HG03521 (cell line): ENCODE results near the gene VCAM1.

ENCODE experiments used
- ATAC-seq: cut with Tn5 transposase; IDR thresholded peaks from one replicate; pipeline ENCODE4 v1.9.1; 2021; ENCODE audit warnings: mild to moderate bottlenecking, moderate library complexity; ENCODE audit not compliant: unreplicated experiment

Gene VCAM1

DNA sequence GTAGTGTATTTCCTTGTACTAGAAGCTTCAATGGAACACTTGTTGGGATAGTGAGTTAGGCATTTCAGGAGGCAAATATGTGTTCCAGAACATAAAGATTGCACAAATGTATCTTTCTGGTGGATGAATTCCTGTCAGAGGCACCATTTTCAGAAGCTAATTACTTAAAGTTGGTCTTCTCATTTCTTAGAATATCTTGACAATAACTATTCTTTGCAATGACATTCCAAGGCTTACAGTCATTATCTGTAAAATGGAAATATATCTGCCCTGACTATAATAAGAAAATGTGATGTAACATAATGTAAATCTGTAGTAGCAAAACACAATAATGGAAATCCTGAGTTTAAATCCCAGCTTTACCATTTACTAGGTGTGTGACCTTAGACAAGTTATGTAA lies 2.7 kb downstream of the VCAM1 start:
- no peak for ATAC-seq

DNA sequence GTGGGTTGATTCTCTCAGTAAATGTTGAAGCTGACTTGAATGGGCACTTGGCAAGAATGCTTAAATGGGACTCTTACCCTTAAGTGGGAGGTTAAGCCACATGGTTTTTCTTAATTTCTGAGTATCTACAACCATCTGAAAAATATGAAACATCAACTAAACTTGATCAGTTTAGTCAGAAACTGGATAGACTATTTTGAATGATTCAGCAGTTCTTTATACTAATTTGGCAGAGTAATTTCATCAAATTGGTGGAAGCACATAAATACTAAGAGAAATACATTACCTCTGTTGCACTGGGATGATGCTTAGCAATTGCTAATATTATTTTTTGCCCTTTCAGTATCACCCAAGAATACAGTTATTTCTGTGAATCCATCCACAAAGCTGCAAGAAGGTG lies 4.7 kb downstream of the VCAM1 start:
- no peak for ATAC-seq

- ATAC-seq: no peak
These were observed 10.6 kb downstream of the VCAM1 start for GRCh38 chr1:100730130-100730529.

- no peak for ATAC-seq
These were observed 11.8 kb downstream of the VCAM1 start for GRCh38 chr1:100731309-100731708.

DNA sequence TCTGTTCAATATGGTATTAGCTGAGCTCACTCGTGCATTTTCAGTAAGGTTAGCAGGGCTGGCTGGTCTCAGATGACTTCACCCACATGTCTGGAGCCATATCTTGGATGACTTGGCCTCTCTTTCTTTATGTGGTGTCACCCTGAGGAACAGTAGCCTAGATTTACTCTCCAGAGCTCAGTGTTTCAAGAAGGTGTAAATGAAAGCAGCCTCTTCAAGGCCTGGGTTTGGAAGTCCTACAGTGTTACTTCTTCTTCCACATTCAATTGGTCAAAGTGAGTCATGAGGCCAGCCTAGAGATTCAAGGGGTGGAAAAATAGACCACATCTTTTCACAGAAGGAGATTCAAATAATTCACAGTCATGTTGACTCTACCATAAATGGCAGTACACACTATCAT lies 12.2 kb downstream of the VCAM1 start:
- ATAC-seq: no peak

GRCh38 chr1:100734676-100735075 lies 15.1 kb downstream of the VCAM1 start:
- ATAC-seq: no peak

DNA sequence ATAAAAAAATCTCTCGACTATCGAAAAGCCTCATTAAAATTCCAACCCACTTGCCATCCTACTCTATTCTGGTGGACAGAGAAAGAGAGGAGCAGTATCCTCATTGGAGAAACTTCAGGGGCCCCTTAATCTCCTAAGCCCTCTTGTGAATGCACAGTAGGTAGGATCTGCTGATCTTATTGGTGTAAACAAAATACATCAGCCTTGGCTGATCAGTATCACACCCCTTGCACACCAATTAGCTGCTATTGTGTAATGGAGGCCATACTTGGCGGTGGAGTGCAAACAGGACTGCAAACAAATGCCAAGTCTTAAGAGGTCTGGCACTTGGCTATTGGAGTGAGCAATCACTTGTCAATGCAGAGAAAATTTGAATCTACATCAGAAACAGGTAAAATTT lies 15.7 kb downstream of the VCAM1 start:
- no peak for ATAC-seq

DNA sequence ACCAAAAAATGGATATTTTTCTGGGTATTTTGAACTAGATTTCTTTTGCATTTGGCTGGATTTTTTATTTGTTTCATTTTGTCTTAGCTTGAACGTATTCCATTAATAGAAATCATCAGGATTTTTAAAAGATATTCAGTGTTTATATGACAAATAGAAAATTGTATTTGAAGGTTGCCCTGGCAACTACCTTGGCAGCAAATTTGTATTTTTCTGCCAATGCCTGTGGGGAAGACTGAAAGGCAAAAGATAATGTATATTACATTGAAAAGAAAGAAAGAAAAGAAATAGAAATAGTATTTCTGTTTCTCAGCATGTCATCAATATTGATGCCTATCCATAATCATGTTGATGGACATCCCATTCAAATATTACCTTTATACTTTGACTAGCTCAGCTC lies 16.8 kb downstream of the VCAM1 start:
- no peak for ATAC-seq

- no peak for ATAC-seq
These were observed 17.2 kb downstream of the VCAM1 start for GRCh38 chr1:100736746-100737145.

- ATAC-seq: no peak
These were observed 27.0 kb downstream of the VCAM1 start for GRCh38 chr1:100746542-100746932.

DNA sequence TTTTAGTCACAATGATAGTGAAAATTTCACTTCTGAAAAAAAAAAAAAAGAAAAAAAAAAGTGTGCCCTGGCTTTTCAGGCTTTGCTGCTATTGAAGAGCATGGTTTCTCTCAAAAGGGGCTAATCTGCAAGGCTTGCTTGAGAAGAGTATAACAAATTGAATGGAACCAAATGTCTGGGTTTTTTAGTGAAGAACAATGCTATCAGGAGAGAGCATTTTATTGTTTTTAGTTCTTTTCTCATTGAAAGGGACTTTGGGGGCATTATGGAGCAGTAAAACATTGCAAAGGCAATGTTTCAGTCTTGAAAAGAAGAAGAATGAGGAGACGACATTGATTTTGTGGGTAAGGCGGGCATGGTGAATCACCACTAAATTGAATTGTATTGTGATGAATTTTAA lies 28.2 kb downstream of the VCAM1 start:
- ATAC-seq: no peak

DNA sequence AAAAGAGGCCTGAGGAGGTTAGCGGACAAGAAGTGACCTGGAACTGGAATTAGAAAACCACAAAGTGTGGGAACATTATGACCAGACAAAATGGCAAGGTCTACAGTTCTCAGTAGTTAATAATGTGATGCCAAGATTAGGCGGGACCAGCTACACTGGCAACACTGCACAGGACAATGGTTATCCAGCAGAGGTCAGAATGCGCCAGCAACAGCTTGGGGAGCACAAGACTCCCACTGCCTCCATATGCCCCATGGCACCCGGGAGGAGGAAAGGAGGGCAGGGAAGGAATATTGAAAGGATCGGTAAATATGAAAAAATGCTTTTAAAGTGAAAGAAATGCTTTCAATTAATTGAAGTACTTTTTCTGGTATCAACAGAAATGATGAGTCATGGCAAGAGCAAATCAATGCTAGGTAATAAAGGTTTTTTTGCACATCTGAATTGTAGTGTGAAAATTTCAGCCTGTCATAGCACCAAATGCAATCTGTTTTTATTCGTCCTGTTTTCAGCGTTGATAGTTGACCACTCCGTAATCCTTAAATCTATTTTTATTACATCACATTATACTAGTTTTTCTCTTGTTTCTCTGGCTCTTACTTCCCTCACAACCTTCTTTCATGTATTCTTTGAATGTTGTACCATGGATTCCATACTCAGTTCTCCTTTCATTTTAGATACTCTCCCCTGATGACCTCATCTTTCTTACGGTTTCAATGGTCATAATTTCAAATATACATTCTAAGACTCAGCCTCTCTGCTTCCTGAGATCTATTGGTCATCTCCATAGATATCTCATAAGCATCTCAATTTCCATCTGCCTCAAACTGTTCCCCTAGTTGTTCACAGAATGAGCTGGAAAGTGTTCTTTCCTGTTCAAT lies 30.7 kb downstream of the VCAM1 start:
- ATAC-seq: no peak

DNA sequence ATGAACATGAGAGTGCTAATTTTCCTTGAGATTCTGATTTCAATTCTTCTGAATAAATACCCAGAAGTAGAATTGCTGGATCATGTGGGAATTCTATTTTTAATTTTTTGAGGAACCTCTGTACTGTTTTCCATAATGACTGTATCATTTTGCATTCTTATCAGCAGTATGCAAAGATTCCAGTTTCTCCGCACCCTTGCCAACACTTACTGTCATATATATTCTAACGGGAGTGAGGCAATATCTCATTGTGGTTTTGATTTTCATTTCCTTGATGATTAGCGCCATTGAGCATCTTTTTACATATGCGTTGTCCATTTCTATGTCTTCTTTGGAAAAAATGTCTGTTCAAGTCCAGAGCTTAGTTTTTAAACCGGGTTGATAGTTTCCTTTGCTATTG lies 33.2 kb downstream of the VCAM1 start:
- no peak for ATAC-seq

- ATAC-seq: no peak
These were observed 38.4 kb downstream of the VCAM1 start for GRCh38 chr1:100757946-100758345.

GRCh38 chr1:100759188-100759587 lies 39.6 kb downstream of the VCAM1 start:
- no peak for ATAC-seq

DNA sequence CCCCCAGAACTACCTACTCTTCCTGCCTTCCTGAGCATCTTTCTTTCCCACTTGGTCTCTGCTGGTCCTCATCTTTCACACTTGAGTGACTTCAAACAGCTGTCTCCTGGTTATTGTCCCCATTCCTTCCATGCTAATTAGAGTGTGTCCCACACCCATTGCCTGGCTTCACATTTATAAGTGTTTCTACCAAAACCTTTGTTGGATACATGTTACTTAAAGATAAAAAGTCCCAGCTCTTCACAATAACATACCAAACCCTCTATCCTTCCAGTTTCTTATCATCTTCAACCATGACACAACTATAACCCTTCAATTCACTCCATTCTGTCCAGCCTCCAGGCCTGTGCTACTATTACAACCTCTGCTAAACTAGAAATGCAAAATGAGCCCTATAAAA lies 41.0 kb downstream of the VCAM1 start:
- no peak for ATAC-seq

GRCh38 chr1:100762461-100762860 lies 42.9 kb downstream of the VCAM1 start:
- ATAC-seq: no peak

GRCh38 chr1:100767176-100767890 lies 47.8 kb downstream of the VCAM1 start:
- no peak for ATAC-seq

GRCh38 chr1:100769323-100769722 lies 49.8 kb downstream of the VCAM1 start:
- no peak for ATAC-seq

GRCh38 chr1:100769906-100770646 lies 50.5 kb downstream of the VCAM1 start:
- no peak for ATAC-seq

- ATAC-seq: no peak
These were observed 53.9 kb downstream of the VCAM1 start for GRCh38 chr1:100773444-100773843.

GRCh38 chr1:100774370-100774769 lies 54.8 kb downstream of the VCAM1 start:
- no peak for ATAC-seq
